HEK293 (cell line): ENCODE data around the gene FCHO2.

Experiments
- CTCF ChIA-PET: fragments of 350-600 bp; formaldehyde crosslinking; extraction: SDS; loops from one replicate; lab custom pipeline; 2021; ENCODE audit warnings: antibody characterized with exemption; lab: Yijun Ruan, JAX
- POLR2A ChIA-PET: fragments of 300-600 bp; formaldehyde crosslinking; extraction: SDS; loops from one replicate; lab custom pipeline; 2020; ENCODE audit warnings: antibody characterized with exemption, inconsistent platforms; lab: Yijun Ruan, JAX
- H3K27ac ChIP-seq: fragments of 200-500 bp; sonication (Bioruptor generic); 2 replicates; pipeline ENCODE4 v1.5.1; 2014; ENCODE audit warnings: low read depth, low read length, control low read depth, inconsistent platforms; ENCODE audit errors: extremely low read depth
- H3K36me3 ChIP-seq, 2 experiments: fragments of 200-500 bp in 1 of 2; sonication (Bioruptor generic) in 1 of 2; 1 replicate in 1 of 2; 2 replicates in 1 of 2; pipeline ENCODE4 v1.5.1; 2014 to 2017; ENCODE audit warnings: inconsistent platforms in 2 of 2, low read length in 2 of 2; ENCODE audit not compliant: control insufficient read depth in 2 of 2, insufficient read depth in 1 of 2
- H3K4me1 ChIP-seq: fragments of 200-500 bp; sonication (Bioruptor generic); 2 replicates; pipeline ENCODE4 v1.5.1; 2014; ENCODE audit warnings: mild to moderate bottlenecking, low read length, inconsistent platforms; ENCODE audit not compliant: control insufficient read depth, insufficient read depth
- H3K4me3 ChIP-seq: 2 replicates; pipeline ENCODE4 v1.5.1; 2011; ENCODE audit warnings: low read depth, mild to moderate bottlenecking, control low read depth, low read length, moderate library complexity
- H3K9me3 ChIP-seq: fragments of 200-500 bp; sonication (Bioruptor generic); 2 replicates; pipeline ENCODE4 v1.5.1; 2014; ENCODE audit warnings: low read depth, low read length, inconsistent platforms; ENCODE audit not compliant: control insufficient read depth, insufficient read depth
- KLF16 ChIP-seq: fragments of 450-650 bp; formaldehyde crosslinking; IDR thresholded peaks from 2 replicates; pipeline ENCODE4 v1.5.1; 2017; ENCODE audit warnings: missing biosample characterization, missing genetic modification characterization
- MEIS1 ChIP-seq: sonication (generic); formaldehyde crosslinking; IDR thresholded peaks from 2 replicates; pipeline ENCODE4 v1.8.1; 2022; ENCODE audit warnings: missing genetic modification reagents, mild to moderate bottlenecking, borderline replicate concordance
- MZF1 ChIP-seq: fragments of 450-650 bp; formaldehyde crosslinking; IDR thresholded peaks from 2 replicates; pipeline ENCODE4 v1.5.1; 2017; ENCODE audit warnings: missing biosample characterization, missing genetic modification characterization, borderline replicate concordance
- REPIN1 ChIP-seq: fragments of 450-650 bp; formaldehyde crosslinking; IDR thresholded peaks from 2 replicates; pipeline ENCODE4 v1.5.1; 2017; ENCODE audit warnings: missing biosample characterization, missing genetic modification characterization, low read depth
- ZNF140 ChIP-seq: fragments of 450-650 bp; formaldehyde crosslinking; IDR thresholded peaks from 2 replicates; pipeline ENCODE4 v1.5.1; 2016; ENCODE audit warnings: missing biosample characterization, missing genetic modification characterization
- ZNF175 ChIP-seq: fragments of 450-650 bp; formaldehyde crosslinking; IDR thresholded peaks from 2 replicates; pipeline ENCODE4 v1.5.1; 2016; ENCODE audit warnings: missing biosample characterization, missing genetic modification characterization
- ZNF248 ChIP-seq: fragments of 450-650 bp; formaldehyde crosslinking; IDR thresholded peaks from 2 replicates; pipeline ENCODE4 v1.5.1; 2017; ENCODE audit warnings: missing biosample characterization, missing genetic modification characterization
- ZNF302 ChIP-seq: fragments of 450-650 bp; formaldehyde crosslinking; IDR thresholded peaks from 2 replicates; pipeline ENCODE4 v1.5.1; 2016; ENCODE audit warnings: missing biosample characterization, missing genetic modification characterization, low read depth
- ZNF335 ChIP-seq: fragments of 450-650 bp; formaldehyde crosslinking; conservative IDR thresholded peaks from 2 replicates; pipeline ENCODE4 v1.5.1; 2016; ENCODE audit warnings: missing biosample characterization, missing genetic modification characterization
- ZNF350 ChIP-seq: fragments of 450-650 bp; formaldehyde crosslinking; IDR thresholded peaks from 2 replicates; pipeline ENCODE4 v1.5.0; 2017; ENCODE audit warnings: missing biosample characterization, mild to moderate bottlenecking, missing genetic modification characterization
- ZNF433 ChIP-seq: fragments of 450-650 bp; formaldehyde crosslinking; IDR thresholded peaks from 2 replicates; pipeline ENCODE4 v1.5.1; 2016; ENCODE audit warnings: missing biosample characterization, missing genetic modification characterization, low read depth
- ZNF48 ChIP-seq: fragments of 450-650 bp; formaldehyde crosslinking; IDR thresholded peaks from 2 replicates; pipeline ENCODE4 v1.5.1; 2016; ENCODE audit warnings: missing biosample characterization, missing genetic modification characterization
- ZNF521 ChIP-seq: fragments of 450-650 bp; formaldehyde crosslinking; IDR thresholded peaks from 2 replicates; pipeline ENCODE4 v1.5.1; 2017; ENCODE audit warnings: missing biosample characterization, mild to moderate bottlenecking, missing genetic modification characterization
- ZNF558 ChIP-seq: fragments of 450-650 bp; formaldehyde crosslinking; IDR thresholded peaks from 2 replicates; pipeline ENCODE4 v1.5.1; 2016; ENCODE audit warnings: missing biosample characterization, missing genetic modification characterization
- ZNF624 ChIP-seq: fragments of 450-650 bp; formaldehyde crosslinking; IDR thresholded peaks from 2 replicates; pipeline ENCODE4 v1.5.1; 2017; ENCODE audit warnings: missing biosample characterization, missing genetic modification characterization
- ZNF626 ChIP-seq: fragments of 450-650 bp; sonication (Bioruptor Pico); formaldehyde crosslinking; IDR thresholded peaks from 2 replicates; pipeline ENCODE4 v1.5.1; 2018; ENCODE audit warnings: missing biosample characterization, missing genetic modification characterization, inconsistent platforms
- ZNF658 ChIP-seq: fragments of 450-650 bp; formaldehyde crosslinking; IDR thresholded peaks from 2 replicates; pipeline ENCODE4; 2016; ENCODE audit warnings: missing biosample characterization, missing genetic modification characterization
- ZNF677 ChIP-seq: fragments of 450-650 bp; IDR thresholded peaks from 2 replicates; pipeline ENCODE4 v1.5.0; 2018; ENCODE audit warnings: missing biosample characterization, mild to moderate bottlenecking, missing genetic modification characterization, moderate library complexity
- TF ChIP-seq, protein P1 (sequence below): fragments of 450-650 bp; formaldehyde crosslinking; conservative IDR thresholded peaks from 2 replicates; pipeline ENCODE4 v1.5.1; 2016; ENCODE audit warnings: low read depth, missing biosample characterization, missing genetic modification characterization
- TF ChIP-seq, protein P2 (sequence below): fragments of 450-650 bp; formaldehyde crosslinking; IDR thresholded peaks from 2 replicates; pipeline ENCODE4 v1.5.1; 2016; ENCODE audit warnings: missing biosample characterization, missing genetic modification characterization, borderline replicate concordance

The FCHO2 gene

DNA sequence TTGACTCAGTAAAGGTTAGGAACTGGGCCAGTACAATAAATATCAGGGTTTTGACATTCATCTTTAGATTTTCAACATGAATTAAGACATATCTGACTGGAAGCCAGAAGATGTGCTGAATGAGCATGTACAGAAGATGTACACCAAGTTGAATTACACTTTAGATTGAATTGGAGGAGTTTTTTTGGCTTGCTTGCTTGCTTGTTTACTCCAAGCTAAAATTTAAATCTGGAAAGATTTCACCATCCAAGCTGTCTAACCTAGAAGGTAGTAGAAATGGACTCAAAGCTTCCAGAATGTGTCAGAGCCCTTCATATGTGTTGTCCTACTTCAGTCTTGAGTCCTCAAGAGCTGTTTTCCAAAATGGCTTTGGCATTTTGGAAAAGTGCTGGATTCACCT is 49.0 kb upstream of the FCHO2 start:
- peaks cover 66 to 84% of the 10 kb centered on the region in 2 experiments for H3K36me3 ChIP-seq
- ChIA-PET CTCF (no interaction called here), POLR2A (no interaction called here)
- TF ChIP-seq ZNF624, result no peak
- TF ChIP-seq ZNF433 (tag by site-specific recombination), result no peak
- TF ChIP-seq REPIN1, result no peak
- TF ChIP-seq ZNF626 (tag by site-specific recombination), result no peak
- TF ChIP-seq ZNF335, result no peak
- TF ChIP-seq ZNF658 (tag by site-specific recombination), result no peak
- TF ChIP-seq ZNF521 (tag by site-specific recombination), result no peak
- TF ChIP-seq ZNF248 (tag by site-specific recombination), result no peak
- no peak for TF ChIP-seq ZNF302 (tag by site-specific recombination)
- no peak for TF ChIP-seq ZNF140
- TF ChIP-seq, protein P1, sequence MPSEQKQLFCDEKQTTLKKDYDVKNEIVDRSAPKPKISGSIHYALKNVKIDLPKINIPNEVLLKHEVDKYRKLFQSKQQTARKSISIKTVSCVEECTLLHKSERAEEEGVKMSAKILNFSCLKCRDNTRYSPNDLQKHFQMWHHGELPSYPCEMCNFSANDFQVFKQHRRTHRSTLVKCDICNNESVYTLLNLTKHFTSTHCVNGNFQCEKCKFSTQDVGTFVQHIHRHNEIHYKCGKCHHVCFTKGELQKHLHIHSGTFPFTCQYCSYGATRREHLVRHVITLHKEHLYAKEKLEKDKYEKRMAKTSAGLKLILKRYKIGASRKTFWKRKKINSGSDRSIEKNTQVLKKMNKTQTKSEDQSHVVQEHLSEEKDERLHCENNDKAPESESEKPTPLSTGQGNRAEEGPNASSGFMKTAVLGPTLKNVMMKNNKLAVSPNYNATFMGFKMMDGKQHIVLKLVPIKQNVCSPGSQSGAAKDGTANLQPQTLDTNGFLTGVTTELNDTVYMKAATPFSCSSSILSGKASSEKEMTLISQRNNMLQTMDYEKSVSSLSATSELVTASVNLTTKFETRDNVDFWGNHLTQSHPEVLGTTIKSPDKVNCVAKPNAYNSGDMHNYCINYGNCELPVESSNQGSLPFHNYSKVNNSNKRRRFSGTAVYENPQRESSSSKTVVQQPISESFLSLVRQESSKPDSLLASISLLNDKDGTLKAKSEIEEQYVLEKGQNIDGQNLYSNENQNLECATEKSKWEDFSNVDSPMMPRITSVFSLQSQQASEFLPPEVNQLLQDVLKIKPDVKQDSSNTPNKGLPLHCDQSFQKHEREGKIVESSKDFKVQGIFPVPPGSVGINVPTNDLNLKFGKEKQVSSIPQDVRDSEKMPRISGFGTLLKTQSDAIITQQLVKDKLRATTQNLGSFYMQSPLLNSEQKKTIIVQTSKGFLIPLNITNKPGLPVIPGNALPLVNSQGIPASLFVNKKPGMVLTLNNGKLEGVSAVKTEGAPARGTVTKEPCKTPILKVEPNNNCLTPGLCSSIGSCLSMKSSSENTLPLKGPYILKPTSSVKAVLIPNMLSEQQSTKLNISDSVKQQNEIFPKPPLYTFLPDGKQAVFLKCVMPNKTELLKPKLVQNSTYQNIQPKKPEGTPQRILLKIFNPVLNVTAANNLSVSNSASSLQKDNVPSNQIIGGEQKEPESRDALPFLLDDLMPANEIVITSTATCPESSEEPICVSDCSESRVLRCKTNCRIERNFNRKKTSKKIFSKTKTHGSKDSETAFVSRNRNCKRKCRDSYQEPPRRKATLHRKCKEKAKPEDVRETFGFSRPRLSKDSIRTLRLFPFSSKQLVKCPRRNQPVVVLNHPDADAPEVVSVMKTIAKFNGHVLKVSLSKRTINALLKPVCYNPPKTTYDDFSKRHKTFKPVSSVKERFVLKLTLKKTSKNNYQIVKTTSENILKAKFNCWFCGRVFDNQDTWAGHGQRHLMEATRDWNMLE, result no peak
- TF ChIP-seq KLF16 (tag by site-specific recombination), result no peak
- TF ChIP-seq MEIS1 (CRISPR knock-in tag), result no peak
- TF ChIP-seq ZNF350 (tag by site-specific recombination), result no peak
- TF ChIP-seq, protein P2, sequence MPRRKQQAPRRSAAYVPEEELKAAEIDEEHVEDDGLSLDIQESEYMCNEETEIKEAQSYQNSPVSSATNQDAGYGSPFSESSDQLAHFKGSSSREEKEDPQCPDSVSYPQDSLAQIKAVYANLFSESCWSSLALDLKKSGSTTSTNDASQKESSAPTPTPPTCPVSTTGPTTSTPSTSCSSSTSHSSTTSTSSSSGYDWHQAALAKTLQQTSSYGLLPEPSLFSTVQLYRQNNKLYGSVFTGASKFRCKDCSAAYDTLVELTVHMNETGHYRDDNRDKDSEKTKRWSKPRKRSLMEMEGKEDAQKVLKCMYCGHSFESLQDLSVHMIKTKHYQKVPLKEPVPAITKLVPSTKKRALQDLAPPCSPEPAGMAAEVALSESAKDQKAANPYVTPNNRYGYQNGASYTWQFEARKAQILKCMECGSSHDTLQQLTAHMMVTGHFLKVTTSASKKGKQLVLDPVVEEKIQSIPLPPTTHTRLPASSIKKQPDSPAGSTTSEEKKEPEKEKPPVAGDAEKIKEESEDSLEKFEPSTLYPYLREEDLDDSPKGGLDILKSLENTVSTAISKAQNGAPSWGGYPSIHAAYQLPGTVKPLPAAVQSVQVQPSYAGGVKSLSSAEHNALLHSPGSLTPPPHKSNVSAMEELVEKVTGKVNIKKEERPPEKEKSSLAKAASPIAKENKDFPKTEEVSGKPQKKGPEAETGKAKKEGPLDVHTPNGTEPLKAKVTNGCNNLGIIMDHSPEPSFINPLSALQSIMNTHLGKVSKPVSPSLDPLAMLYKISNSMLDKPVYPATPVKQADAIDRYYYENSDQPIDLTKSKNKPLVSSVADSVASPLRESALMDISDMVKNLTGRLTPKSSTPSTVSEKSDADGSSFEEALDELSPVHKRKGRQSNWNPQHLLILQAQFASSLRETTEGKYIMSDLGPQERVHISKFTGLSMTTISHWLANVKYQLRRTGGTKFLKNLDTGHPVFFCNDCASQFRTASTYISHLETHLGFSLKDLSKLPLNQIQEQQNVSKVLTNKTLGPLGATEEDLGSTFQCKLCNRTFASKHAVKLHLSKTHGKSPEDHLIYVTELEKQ (tag by site-specific recombination), result no peak
- H3K9me3 ChIP-seq, result no peaks in the 10 kb centered on the region
- no peaks in the 10 kb centered on the region for H3K4me1 ChIP-seq
- H3K27ac ChIP-seq, result no peak overlapping the region
- H3K4me3 ChIP-seq, result no peak overlapping the region

DNA sequence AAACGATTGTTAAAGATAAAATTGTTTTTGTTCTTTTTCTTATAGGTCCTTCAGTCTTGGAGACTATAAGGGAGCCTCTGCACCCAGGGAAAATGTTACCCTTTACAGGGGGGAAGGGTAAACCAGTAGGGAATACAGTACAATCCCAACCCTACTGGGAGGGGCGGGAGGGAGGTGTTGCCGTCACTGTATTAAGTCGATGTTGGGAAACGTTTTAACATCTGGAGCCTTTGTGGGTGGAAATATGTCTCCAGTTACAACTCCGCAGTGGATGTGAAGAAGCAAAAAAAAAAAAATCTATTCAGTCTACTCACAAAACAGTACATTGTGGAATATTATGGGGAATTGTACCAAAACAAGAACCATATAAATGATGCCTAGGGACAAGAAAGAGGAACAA is 47.2 kb upstream of the FCHO2 start:
- CTCF ChIA-PET, result interaction anchor here (0.7 kb wide), 1 partner anchor 669 kb away, joined by 3 read pairs; no protein-coding TSS in a partner anchor
- POLR2A ChIA-PET, result no interaction called here
- Histone ChIP-seq H3K4me1 (no peaks in the 10 kb centered on the region), H3K9me3 (no peaks in the 10 kb centered on the region)
- TF ChIP-seq ZNF558 (no peak), MZF1 (tag by site-specific recombination) (no peak), ZNF175 (tag by site-specific recombination) (no peak), ZNF48 (tag by site-specific recombination) (no peak), ZNF624 (no peak), ZNF677 (no peak)
- TF ChIP-seq, all 188 proteins: peak for 0
- Histone ChIP-seq H3K36me3 (peaks cover 60 to 69% of the 10 kb centered on the region in 2 experiments), H3K27ac (no peak overlapping the region), H3K4me3 (no peak overlapping the region)
